MV-4-11 (cell line): Measurements from ENCODE around the gene NPW.
A peak's percentile ranks its signal among the peaks of the same experiment; 100 is the strongest.

Experiments used
- DNase-seq: peaks from one replicate; lab custom pipeline; 2025; lab: John Stamatoyannopoulos, UW

The NPW gene

DNA sequence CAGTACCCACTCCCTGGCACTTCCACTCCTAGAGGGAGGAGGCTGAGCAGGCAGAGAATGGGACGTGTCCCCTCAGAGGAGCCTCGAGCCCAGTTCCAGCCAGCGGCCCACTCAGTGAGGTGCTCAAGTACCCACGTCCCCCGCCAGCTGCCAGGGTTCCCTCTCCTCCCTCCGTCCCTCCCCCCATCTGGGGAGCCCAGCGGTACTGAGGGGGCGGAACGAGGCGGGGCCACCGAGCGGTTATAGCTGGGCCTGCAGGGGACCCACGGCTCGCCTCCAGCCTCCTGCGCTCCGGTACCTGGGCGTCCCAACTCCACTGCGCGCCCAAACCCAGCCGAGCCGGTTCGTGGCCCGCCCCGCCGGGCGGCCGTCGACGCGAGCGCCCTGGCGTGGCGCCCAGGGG, at the start of gene NPW:
TSS of gene NPW (plus strand) at position 268 of the 403 bp plus-strand sequence.
- DNase-seq: no peak

- DNase-seq: peak; percentile 89
Observed at GRCh38 chr16:1971796-1972489, 47.6 kb upstream of the NPW start, which contains the start of gene TBL3. TSS of gene TBL3 (plus strand) at chr16:1972053. CDS start at chr16:1972165, 112 bp downstream.

- no peak for DNase-seq
Observed at GRCh38 chr16:1972490-1972877, 47.1 kb upstream of the NPW start.

- no peak for DNase-seq
Observed at GRCh38 chr16:1973461-1974156, 46.0 kb upstream of the NPW start.

- DNase-seq: no peak
Observed at GRCh38 chr16:1974157-1975070, 45.2 kb upstream of the NPW start.

DNA sequence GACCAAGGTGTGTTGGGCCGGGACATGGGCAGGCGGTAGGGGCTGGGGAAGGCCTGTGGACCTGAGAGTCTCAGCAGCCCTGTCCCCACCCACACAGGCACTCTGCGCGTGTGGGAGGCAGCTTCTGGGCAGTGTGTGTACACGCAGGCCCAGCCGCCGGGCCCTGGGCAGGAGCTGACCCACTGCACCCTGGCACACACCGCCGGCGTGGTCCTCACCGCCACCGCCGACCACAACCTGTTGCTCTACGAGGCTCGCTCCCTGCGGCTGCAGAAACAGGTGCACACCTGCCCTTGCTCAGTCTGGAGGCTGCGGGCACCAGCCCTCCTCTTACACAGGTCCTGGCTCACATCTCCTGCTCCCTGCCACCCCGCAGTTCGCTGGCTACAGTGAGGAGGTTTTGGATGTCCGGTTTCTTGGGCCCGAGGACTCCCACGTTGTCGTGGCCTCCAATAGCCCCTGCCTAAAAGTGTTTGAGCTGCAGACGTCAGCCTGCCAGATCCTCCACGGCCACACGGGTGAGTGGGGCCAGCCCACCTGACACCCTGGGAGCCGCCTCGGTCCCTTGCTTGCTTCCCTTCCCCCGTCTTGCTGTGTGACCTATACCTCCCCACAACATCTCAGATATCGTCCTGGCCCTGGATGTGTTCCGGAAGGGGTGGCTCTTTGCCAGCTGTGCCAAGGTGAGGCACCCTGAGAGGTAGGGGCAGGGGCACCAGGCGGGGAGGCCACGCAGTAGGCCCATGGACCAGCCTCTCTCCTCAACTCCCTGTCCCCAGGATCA, 44.0 kb upstream of the NPW start:
- no peak for DNase-seq

DNA sequence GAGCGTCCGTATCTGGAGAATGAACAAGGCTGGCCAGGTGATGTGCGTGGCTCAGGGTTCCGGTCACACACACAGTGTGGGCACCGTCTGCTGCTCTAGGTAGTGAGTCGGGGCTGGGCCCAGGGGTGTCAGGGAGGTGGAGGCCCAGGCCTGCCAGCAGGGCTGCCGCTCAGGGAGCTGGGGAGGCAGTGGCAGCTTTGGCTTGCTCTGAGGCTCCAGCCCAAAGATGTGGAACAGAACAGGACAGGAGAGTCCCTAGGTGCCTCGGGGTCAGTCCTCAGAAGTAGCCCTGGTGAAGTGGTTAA, 43.4 kb upstream of the NPW start:
- no peak for DNase-seq

- no peak for DNase-seq
Observed at GRCh38 chr16:1976951-1977874, 42.4 kb upstream of the NPW start.

- DNase-seq: no peak
Observed at GRCh38 chr16:1977875-1978268, 41.7 kb upstream of the NPW start.

- DNase-seq: no peak
Observed at GRCh38 chr16:1978476-1979120, 41.0 kb upstream of the NPW start.

DNA sequence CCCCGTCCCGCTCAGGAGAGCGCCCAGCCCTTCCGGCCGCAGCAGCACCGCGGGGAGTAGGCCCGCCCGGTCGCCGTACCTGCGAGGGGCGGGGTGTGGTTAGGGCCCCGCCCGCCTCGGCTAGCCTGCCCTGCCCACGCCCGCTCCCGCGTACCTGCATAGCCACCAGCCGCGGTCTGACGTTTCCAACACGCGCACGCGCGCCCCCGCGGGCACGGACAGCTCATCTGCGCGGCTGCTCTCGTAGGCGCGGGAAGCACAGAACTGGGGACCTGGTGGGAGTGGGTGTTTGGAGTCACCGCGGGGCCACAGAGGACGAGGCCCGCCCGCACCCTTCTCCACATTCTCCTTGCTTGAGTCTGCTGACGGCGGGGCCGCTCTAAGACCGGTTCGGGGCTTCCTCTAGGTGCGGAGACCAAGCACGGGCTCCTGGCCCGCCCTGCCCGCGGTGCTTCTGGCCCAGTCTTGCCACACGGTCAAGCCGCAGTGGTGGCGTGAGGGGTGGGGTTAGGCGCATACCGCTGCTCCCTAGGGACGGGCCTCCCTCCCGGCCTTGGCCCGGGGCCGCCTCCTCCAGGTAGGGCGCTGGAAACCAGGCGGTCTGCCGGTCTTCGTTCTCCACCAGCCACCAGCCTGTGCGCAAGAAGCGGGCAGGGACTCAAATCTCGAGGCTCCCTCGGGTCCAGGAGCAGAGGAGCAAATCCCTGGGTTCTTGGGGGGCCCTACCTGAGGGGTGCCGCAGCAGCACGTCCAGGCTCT, 40.1 kb upstream of the NPW start:
- no peak for DNase-seq

DNA sequence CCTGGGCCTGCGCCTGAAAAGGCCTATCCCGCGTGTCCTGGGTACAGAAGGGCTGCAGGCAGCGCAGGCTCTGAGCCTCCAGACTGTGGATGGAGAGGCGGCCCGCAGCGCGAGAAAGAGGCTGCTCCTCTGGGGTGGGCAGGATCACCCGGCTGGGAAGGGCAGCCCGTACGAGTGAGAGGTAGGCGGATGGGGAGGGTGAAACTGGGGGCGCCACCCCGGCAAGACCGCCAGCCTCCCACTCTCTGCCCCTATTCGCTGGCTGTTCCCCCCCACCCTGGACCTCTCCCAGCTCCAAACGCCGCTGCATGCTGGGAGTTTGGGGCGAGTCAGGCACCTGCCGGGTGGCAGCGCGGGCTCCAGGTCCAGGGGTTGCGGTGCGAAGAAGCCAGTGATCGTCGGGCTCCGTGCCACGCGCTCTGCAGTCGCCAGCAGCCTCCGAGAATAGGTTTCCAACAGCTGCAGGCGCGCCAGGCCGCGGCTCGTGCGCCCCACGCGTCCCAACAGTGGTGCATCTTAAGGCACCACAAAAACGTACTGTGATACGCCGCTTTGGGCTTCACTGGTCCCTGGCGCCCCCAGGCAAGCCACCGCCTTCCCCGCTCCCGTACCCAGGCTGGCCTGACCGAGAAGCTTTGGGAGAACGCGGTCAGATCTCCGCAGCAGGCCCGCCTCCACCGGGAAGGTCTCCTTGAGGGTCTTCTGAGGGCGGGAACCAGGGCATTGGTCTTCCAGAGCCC, 39.4 kb upstream of the NPW start:
- no peak for DNase-seq

- DNase-seq: no peak
Observed at GRCh38 chr16:1980770-1981087, 38.9 kb upstream of the NPW start.

DNA sequence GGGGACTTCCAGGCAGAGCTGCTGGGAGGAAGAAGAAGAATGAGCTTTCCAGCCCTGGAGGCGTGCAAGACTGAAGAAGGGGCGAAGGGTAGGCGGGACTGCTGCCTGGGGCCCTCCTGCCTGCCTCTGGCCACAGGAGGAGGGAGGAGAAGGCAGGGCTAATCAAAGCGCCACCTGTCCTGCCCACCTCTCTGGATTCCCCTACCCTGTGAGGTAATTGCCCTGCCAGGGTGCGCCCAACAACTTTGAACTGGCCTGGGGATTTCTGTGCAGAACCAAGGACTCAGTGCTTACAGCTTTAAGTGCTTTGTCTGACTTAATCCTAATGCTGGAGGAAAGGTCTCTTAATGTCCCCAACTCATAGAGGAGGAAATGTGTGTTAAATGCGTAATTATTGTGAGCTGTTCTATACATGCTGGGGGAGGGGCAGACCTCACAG, 38.2 kb upstream of the NPW start, which contains the start of gene NOXO1:
TSS of gene NOXO1 (minus strand) at position 72 of the 439 bp plus-strand sequence. CDS start 290 bp downstream, outside the sequence.
- DNase-seq: no peak

DNA sequence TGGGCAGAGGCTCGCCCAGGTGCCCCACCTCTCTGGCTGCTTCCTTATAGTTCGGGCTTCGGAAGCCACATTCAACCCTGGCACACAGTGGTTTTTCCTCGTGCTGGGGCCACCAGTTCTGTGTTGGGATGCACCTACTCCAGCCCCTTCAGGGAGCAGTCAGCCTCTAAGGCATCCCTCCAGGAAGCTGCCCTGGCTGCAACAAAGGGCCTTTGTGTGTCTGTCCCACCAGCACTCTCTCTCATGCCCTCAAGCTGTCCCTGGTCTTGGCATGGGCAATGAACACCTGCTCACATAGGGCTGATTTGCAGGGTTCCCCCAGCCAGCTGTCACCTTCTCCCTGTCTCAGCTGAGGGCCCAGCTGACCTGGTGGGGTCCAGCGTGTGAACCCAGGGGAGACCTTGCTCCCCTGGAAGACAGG, 37.6 kb upstream of the NPW start:
- no peak for DNase-seq

GRCh38 chr16:1982991-1983543, 36.5 kb upstream of the NPW start:
- no peak for DNase-seq

- peak; percentile 73 for DNase-seq
Observed at GRCh38 chr16:1983544-1984346, 35.8 kb upstream of the NPW start, which contains the start of gene GFER. TSS of gene GFER (plus strand) at chr16:1984193. CDS start at chr16:1984219, 26 bp downstream.
